Omental fat pad (tissue), 4 donors: ENCODE data around the gene RHOB. TPM values are rescaled to one million over a fixed set of nuclear protein-coding genes. Genes with fewer than 3 reads are reported as not detected.
A peak's percentile ranks its signal among the peaks of the same experiment; 100 is the strongest.

Experiments
- ATAC-seq: fragments of 150-250 bp; one replicate; pipeline ENCODE4 v1.9.1; 2016; ENCODE audit warnings: mild to moderate bottlenecking, moderate library complexity; ENCODE audit not compliant: low FRiP score
- DNase-seq: peaks from one replicate; pipeline ENCODE4 v3.0.0-alpha.2; 2019; ENCODE audit warnings: low spot score
- CTCF ChIP-seq, 3 donors: fragments of 450-650 bp; IDR thresholded peaks; one replicate each; pipeline ENCODE4 v1.5.1; 2016 to 2017; ENCODE audit warnings: antibody characterized with exemption in 3 of 3, mild to moderate bottlenecking in 3 of 3, moderate library complexity in 2 of 3
- total RNA-seq, 4 donors: library from RNA; depleted of rRNA; stranded (reverse); fragments of >200 nt; gene quantifications; one replicate each; pipeline ENCODE4 v1.1.0, GENCODE V29; 2016

Gene RHOB
- total RNA-seq, 4 donors from 2014 or later, result 917 to 1,730 (median 1,246) TPM

- no peak for TF ChIP-seq CTCF (IDR thresholded peaks at IDR 0.05)
- ATAC-seq (no peak), DNase-seq (no peak)
These were observed 43.0 kb upstream of the RHOB start for GRCh38 chr2:20403774-20404312.

GRCh38 chr2:20404950-20405349, 41.9 kb upstream of the RHOB start:
- TF ChIP-seq CTCF (IDR thresholded peaks at IDR 0.05), result no peak
- DNase-seq (no peak), ATAC-seq (no peak)

- TF ChIP-seq CTCF (IDR thresholded peaks at IDR 0.05), result no peak
- no peak for ATAC-seq
- DNase-seq, result no peak
These were observed 37.8 kb upstream of the RHOB start for GRCh38 chr2:20409039-20409438.

- no peak for ATAC-seq
- no peak for DNase-seq
- TF ChIP-seq CTCF (IDR thresholded peaks at IDR 0.05), result no peak
These were observed 36.2 kb upstream of the RHOB start for GRCh38 chr2:20410556-20411277.

DNA sequence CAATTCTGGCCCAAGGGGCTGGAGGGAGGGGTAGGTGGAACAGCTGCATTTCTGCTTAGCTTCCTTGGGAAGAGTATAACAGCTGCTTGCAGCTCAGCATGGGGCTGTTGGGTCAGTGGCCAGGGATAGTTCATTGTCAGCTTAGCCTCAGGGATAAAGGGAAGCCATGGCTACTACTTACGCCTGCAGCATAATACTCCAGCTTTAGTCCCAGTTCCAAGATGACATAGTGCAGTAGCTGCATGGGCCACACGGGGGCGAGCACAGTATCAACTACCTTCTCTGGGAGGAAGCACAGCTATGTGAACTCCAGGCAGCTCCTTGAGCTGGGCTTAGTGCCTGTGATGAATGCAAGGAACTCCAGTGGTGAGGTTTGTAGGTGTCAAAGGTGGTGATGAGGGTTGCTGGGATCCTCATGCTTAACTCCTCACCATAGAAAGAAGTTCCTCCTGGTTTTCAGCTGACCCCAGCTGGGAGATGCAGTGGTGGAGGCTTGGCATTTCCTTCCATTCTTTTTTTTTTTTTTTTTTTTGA, 35.4 kb upstream of the RHOB start:
- peak; percentile 93 for DNase-seq

GRCh38 chr2:20414806-20415205, 32.1 kb upstream of the RHOB start:
- TF ChIP-seq CTCF (IDR thresholded peaks at IDR 0.05), result no peak
- DNase-seq (no peak), ATAC-seq (no peak)

More for the DNA sequence above, 35.4 kb upstream of the RHOB start:
- peak in 1 of 3 donors; percentile 15 for TF ChIP-seq CTCF (IDR thresholded peaks at IDR 0.05)
- ATAC-seq, result peak; percentile 81

DNA sequence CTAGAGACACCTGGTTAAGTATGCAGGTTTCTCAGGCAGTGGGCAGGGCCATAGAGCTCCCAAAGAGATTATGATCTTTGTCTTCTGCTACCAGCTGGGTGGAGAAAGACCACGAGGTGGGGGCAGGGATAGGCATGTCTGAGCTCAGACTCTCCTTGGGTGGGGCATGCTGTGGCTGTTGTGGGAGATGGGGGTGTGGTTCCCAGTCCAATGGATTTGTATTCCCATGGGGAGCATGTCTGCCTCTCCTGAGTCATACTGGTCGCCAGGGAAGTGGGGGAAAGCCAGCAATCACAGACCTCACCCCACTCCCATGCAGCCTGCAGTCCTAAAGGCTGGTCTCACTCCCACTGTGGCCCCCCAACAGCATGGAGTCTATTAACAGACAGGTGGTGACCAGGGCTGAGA, 31.4 kb upstream of the RHOB start:
- ATAC-seq (no peak), DNase-seq (no peak)
- TF ChIP-seq CTCF (IDR thresholded peaks at IDR 0.05), result no peak
